ENCODE data around the gene SRGAP2B.
"Not testable (repeated sequence)": the region's sequence is repeated elsewhere in the genome, so short reads cannot be mapped to it uniquely, and the experiment has no call there.

SRGAP2B gene

DNA sequence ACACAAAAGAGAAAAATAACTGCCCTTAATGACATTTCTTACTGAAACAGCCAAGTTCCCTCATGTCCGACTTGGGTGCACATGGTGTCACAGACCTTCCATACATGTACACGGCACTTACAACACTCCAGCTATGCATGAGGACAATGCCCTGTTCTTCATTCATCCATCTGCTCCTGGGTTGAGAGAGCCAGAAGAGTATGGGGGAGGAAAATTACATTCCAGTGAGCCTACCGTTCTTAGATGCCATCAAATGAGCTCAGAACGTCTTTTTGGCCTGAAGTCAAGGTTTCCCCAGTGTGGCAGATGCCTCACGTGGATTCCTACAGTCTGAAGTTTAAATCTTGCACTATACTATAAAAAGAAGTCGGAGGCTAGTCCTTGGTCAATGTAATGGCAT lies 194.3 kb downstream of the SRGAP2B start:
- not testable (repeated sequence) for H3K36me3 ChIP-seq (ENCODE audit: control insufficient read depth, insufficient read depth, low read length); H3K27ac ChIP-seq (ENCODE audit: low read depth, low read length); H3K9me3 ChIP-seq (ENCODE audit: control insufficient read depth, insufficient read depth, low read depth, low read length); H3K27me3 ChIP-seq (ENCODE audit: control insufficient read depth, insufficient read depth, low read length); H3K9ac ChIP-seq (ENCODE audit: low read length); H3K4me3 ChIP-seq (ENCODE audit: low read depth, low read length); H3K4me1 ChIP-seq (ENCODE audit: control insufficient read depth, insufficient read depth, low read length)

DNA sequence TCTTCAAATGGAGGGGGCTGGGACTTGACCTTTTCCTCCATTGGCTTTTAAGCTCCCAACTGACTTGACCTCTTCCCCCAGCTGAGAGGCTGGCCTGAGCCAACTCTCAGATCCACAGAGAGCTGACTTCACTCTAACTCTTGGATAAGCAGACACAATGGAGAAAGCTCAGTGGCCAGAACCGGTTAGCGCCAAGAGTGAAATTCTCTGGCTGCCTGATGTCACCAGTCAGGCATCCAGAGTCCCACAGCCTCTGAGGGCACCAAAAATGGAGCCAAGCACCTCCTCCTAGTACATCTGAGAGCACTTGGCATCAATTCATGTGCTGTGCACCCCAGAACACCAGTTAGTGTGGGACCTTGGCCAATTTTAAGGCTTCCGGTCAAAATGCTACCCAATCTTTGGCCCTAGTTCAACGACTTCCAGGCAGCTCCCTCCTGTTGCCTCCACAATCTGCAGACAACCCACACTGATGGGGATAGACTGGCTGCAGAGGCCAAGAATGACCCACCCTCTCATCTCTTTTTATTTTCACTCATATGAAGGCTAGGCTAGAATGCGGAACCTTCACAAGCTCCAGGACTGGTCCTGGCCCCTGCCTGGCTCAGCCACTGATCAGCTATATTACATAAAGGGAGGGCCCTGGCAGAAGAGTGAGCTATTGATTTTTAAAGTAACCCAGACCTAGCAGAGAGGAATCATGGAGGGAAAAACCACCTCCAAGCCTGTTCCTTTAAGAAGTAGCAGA lies 200.5 kb downstream of the SRGAP2B start:
- H3K9ac ChIP-seq (ENCODE audit: low read length); H3K4me3 ChIP-seq (ENCODE audit: low read depth, low read length); H3K4me1 ChIP-seq (ENCODE audit: control insufficient read depth, insufficient read depth, low read length); H3K9me3 ChIP-seq (ENCODE audit: control insufficient read depth, insufficient read depth, low read depth, low read length); H3K27me3 ChIP-seq (ENCODE audit: control insufficient read depth, insufficient read depth, low read length); H3K36me3 ChIP-seq (ENCODE audit: control insufficient read depth, insufficient read depth, low read length); H3K27ac ChIP-seq (ENCODE audit: low read depth, low read length): not testable (repeated sequence)

DNA sequence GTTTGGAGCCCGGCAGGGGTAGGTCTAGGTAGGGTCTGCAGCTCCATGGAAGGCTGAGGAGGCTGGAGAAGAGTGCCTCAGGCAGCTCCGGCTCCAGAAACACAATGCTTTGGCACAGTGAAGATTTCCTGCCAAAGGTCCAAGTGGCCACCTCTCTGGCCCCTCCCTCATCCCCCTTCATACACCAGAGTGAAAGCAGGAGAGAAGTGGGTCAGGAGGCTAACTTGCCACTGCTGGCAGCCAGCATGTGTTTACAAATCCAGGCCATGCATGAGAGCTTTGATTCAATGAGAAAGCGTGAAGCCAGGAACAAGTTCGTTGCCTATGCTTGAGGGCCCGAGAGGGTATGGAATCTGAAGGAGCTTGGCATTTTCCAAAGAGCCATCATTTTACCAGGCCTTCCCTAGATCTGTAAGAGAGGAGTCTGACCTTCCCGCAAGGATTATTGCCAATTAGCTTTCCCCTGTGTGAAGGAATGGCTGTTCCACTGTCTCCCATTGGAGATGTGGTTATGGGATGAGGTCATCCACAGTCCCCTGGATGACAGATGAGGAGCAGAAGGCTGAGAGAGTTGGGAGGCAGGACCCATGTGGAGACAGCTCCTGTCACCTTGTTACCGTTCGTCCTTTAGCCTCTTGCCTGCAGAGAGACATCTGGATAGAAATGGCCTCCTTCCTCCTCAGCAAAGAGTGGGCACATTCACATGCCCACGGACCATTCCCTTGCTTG lies 201.3 kb downstream of the SRGAP2B start:
- not testable (repeated sequence) for H3K27ac ChIP-seq (ENCODE audit: low read depth, low read length); H3K9ac ChIP-seq (ENCODE audit: low read length); H3K4me1 ChIP-seq (ENCODE audit: control insufficient read depth, insufficient read depth, low read length); H3K4me3 ChIP-seq (ENCODE audit: low read depth, low read length); H3K27me3 ChIP-seq (ENCODE audit: control insufficient read depth, insufficient read depth, low read length); H3K36me3 ChIP-seq (ENCODE audit: control insufficient read depth, insufficient read depth, low read length); H3K9me3 ChIP-seq (ENCODE audit: control insufficient read depth, insufficient read depth, low read depth, low read length)

DNA sequence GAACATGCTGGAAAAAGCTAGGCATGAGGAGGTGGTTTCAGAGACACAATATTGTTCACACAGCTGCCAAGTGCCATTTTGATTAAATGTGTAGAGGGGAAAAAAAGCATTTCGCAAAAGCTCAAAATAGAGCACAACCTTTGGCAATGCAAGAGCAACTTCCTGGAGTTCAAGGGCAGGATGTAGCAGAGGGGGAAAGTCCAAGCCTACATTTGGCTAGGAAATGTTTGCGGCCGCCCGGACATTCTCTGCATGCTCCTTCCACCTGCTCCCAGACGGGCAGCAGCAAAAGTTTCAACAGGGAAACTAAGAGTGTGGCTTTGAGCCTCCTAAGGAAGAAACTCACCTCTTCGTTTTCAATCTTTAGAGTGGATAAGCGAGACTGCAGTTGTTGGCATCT lies 202.1 kb downstream of the SRGAP2B start:
- not testable (repeated sequence) for H3K9me3 ChIP-seq (ENCODE audit: control insufficient read depth, insufficient read depth, low read depth, low read length); H3K4me1 ChIP-seq (ENCODE audit: control insufficient read depth, insufficient read depth, low read length); H3K27ac ChIP-seq (ENCODE audit: low read depth, low read length); H3K27me3 ChIP-seq (ENCODE audit: control insufficient read depth, insufficient read depth, low read length); H3K4me3 ChIP-seq (ENCODE audit: low read depth, low read length); H3K9ac ChIP-seq (ENCODE audit: low read length); H3K36me3 ChIP-seq (ENCODE audit: control insufficient read depth, insufficient read depth, low read length)

DNA sequence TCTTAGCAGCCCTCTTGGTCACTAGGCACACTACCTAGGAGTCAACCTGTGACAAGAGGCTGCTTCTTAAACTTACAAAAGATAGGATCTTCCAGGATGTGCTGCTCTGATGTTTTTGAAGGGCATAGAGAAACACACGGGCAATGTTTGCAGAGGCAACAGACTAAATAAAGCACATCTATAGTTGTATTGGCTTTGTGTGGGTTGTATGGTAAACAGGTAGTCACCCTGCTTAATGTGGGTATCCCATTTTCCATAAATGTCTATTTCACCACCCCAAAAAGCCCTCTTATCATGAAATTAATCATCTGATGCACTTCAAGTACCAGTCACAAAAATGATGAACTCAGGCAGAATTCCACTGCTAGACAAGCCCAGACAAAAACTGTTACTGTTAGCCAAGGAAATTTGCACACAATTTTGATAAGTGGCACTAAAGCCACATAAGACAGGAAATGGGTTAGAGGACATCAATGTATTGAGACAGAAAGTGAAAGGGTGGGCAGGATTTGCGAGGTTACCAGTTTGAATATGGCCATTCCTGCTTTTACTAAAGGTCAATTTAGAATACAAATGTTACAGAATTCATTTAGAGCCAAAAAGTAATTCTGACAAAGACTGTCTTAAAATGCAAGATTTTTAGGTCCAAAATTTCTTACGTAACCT lies 205.5 kb downstream of the SRGAP2B start:
- not testable (repeated sequence) for H3K9me3 ChIP-seq (ENCODE audit: control insufficient read depth, insufficient read depth, low read depth, low read length); H3K27me3 ChIP-seq (ENCODE audit: control insufficient read depth, insufficient read depth, low read length); H3K9ac ChIP-seq (ENCODE audit: low read length); H3K36me3 ChIP-seq (ENCODE audit: control insufficient read depth, insufficient read depth, low read length); H3K4me1 ChIP-seq (ENCODE audit: control insufficient read depth, insufficient read depth, low read length); H3K4me3 ChIP-seq (ENCODE audit: low read depth, low read length); H3K27ac ChIP-seq (ENCODE audit: low read depth, low read length)

DNA sequence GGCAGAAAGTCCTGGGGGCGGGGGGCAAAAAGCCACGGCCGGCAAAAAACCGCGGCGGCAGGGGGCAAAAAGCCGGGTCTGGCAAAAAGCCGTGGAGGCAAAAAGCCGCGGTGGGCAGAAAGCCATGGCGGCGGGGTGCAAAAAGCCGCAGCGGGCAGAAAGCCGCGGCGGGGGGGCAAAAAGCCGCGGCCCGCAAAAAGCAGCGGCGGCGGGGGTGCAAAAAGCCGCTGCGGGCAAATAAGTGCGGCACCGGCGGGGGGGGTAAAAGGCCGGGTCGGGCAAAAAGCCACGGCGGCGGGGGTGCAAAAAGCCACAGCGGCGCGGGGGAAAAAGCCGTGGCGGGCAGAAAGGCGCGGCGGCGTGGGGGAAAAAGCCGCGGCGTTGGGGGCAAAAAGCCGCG lies 212.1 kb downstream of the SRGAP2B start:
- not testable (repeated sequence) for H3K9ac ChIP-seq (ENCODE audit: low read length); H3K27me3 ChIP-seq (ENCODE audit: control insufficient read depth, insufficient read depth, low read length); H3K9me3 ChIP-seq (ENCODE audit: control insufficient read depth, insufficient read depth, low read depth, low read length); H3K4me1 ChIP-seq (ENCODE audit: control insufficient read depth, insufficient read depth, low read length); H3K27ac ChIP-seq (ENCODE audit: low read depth, low read length); H3K36me3 ChIP-seq (ENCODE audit: control insufficient read depth, insufficient read depth, low read length)
- peak overlapping the region; percentile 29 for H3K4me3 ChIP-seq (ENCODE audit: low read depth, low read length)

DNA sequence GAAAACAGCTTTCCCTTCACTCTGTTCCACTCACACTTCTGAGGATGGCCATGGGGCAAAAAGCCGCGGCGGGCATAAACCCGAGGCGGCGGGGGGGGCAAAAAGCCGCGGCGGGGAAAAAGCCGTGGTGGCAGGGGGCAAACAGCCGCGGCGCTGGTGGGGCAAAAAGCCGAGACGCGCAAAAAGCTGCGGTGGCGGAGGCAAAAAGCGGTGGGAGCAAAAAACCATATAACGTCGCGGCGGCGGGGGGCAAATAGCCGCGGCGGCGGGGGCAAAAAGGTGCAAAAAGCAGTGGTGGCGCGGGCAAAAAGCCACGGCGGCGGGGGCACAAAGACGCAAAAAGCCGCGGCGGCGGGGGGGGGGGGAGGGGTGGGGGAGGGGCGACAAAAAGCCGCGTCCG lies 212.8 kb downstream of the SRGAP2B start:
- H3K9me3 ChIP-seq (ENCODE audit: control insufficient read depth, insufficient read depth, low read depth, low read length); H3K36me3 ChIP-seq (ENCODE audit: control insufficient read depth, insufficient read depth, low read length); H3K9ac ChIP-seq (ENCODE audit: low read length); H3K27me3 ChIP-seq (ENCODE audit: control insufficient read depth, insufficient read depth, low read length); H3K27ac ChIP-seq (ENCODE audit: low read depth, low read length); H3K4me1 ChIP-seq (ENCODE audit: control insufficient read depth, insufficient read depth, low read length); H3K4me3 ChIP-seq (ENCODE audit: low read depth, low read length): not testable (repeated sequence)

DNA sequence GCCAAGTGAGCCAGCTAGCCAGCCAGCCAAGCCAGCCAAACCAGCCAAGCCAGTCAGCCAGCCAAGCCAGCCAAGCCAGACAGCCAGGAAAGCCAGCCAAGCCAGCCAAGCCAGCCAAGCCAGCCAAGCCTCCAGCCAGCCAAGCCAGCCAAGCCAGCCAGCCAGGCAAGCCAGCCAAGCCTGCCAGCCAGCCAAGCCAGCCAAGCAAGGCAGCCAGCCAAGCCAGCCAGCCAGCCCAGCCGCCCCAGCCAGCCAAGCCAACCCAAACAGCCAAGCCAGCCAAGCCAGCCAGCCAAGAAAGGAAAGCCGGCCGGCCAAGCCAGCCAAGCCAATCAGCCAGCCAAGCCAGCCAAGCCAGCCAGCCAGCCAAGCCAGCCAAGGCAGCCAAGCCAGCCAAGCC lies 236.5 kb downstream of the SRGAP2B start:
- not testable (repeated sequence) for H3K27me3 ChIP-seq (ENCODE audit: control insufficient read depth, insufficient read depth, low read length); H3K9me3 ChIP-seq (ENCODE audit: control insufficient read depth, insufficient read depth, low read depth, low read length); H3K27ac ChIP-seq (ENCODE audit: low read depth, low read length); H3K4me1 ChIP-seq (ENCODE audit: control insufficient read depth, insufficient read depth, low read length); H3K36me3 ChIP-seq (ENCODE audit: control insufficient read depth, insufficient read depth, low read length); H3K4me3 ChIP-seq (ENCODE audit: low read depth, low read length); H3K9ac ChIP-seq (ENCODE audit: low read length)

Measured in HUES6 (cell line).